Kidney capillary endothelial cell (primary cell): Measurements from ENCODE around the gene GRID1.
"Not testable (repeated sequence)": the region's sequence is repeated elsewhere in the genome, so short reads cannot be mapped to it uniquely, and the experiment has no call there.

Experiments used
- DNase-seq: peaks from one replicate; pipeline ENCODE4 v3.0.0-alpha.2; 2018; ENCODE audit warnings: low spot score

The GRID1 gene

GRCh38 chr10:86033581-86033980 lies 333.0 kb downstream of the GRID1 start:
- no peak for DNase-seq

GRCh38 chr10:86032087-86032486 lies 334.5 kb downstream of the GRID1 start:
- DNase-seq = not testable (repeated sequence)

GRCh38 chr10:86030312-86030711 lies 336.3 kb downstream of the GRID1 start:
- no peak for DNase-seq

- DNase-seq = no peak
Observed at GRCh38 chr10:86027346-86027745, 339.2 kb downstream of the GRID1 start.

- DNase-seq = no peak
Observed at GRCh38 chr10:86025509-86025908, 341.1 kb downstream of the GRID1 start.

- no peak for DNase-seq
Observed at GRCh38 chr10:86024281-86025041, 342.1 kb downstream of the GRID1 start.

- no peak for DNase-seq
Observed at GRCh38 chr10:86023931-86024280, 342.7 kb downstream of the GRID1 start.

GRCh38 chr10:86023336-86023735 lies 343.3 kb downstream of the GRID1 start:
- DNase-seq = no peak

- DNase-seq = no peak
Observed at GRCh38 chr10:86022906-86023305, 343.7 kb downstream of the GRID1 start.

- no peak for DNase-seq
Observed at GRCh38 chr10:86020134-86020533, 346.5 kb downstream of the GRID1 start.

- DNase-seq = no peak
Observed at GRCh38 chr10:86019141-86019540, 347.5 kb downstream of the GRID1 start.

GRCh38 chr10:86018735-86019058 lies 347.9 kb downstream of the GRID1 start:
- no peak for DNase-seq

- no peak for DNase-seq
Observed at GRCh38 chr10:86017841-86018734, 348.5 kb downstream of the GRID1 start.

- DNase-seq = no peak
Observed at GRCh38 chr10:86013568-86013967, 353.0 kb downstream of the GRID1 start.

GRCh38 chr10:86007171-86007570 lies 359.4 kb downstream of the GRID1 start:
- no peak for DNase-seq

GRCh38 chr10:86004337-86004736 lies 362.3 kb downstream of the GRID1 start:
- DNase-seq = no peak

- DNase-seq = no peak
Observed at GRCh38 chr10:86003201-86003621, 363.4 kb downstream of the GRID1 start.

- no peak for DNase-seq
Observed at GRCh38 chr10:86001521-86001920, 365.1 kb downstream of the GRID1 start.

- DNase-seq = no peak
Observed at GRCh38 chr10:85997544-85997943, 369.1 kb downstream of the GRID1 start.

- no peak for DNase-seq
Observed at GRCh38 chr10:85995791-85996190, 370.8 kb downstream of the GRID1 start.

GRCh38 chr10:85993840-85994507 lies 372.6 kb downstream of the GRID1 start:
- no peak for DNase-seq

GRCh38 chr10:85993140-85993539 lies 373.5 kb downstream of the GRID1 start:
- DNase-seq = no peak

GRCh38 chr10:85992324-85992723 lies 374.3 kb downstream of the GRID1 start:
- DNase-seq = no peak
